EH (cell line): Measurements from ENCODE around the gene ZNF768.
A peak's percentile ranks its signal among the peaks of the same experiment; 100 is the strongest.

Source experiments
- DNase-seq: peaks from one replicate; pipeline ENCODE4 v3.0.0-alpha.2; 2015; ENCODE audit warnings: low read depth

Gene ZNF768

DNA sequence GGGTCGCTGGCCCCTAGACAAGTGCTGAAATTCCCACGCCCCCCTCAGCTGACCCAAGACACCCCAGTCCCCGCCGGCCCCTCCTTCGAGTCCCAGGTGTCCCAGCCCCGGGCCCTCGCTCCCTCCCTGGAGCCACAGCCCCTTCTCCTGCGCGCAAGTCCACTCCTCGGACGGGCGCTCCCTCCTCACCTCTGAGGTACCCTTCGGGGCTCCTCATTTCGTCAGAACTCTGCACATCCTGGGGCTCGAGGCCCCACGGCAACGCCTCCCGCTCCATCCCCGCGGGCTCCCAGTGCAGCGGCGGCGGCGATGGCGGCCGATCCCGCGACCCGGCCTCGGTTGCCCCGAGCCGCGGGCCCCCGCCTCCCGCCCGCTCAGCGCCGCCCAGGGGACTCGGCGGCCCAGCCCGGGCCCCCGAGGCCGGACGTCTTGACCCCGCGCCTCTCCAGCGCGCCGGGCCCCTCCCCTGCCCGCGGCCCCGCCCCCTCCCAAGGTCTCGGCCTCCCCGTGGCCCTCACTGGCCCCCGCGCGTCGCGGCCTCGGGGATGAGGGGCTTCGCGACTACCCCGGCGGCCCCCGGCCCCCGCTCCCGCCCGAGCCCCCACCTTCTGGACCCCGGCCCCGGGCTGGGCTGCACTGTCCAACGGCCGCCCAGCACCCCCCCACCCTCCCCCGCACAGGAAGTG is at the start of gene ZNF768:
TSS of gene ZNF768 (minus strand) at position 430 of the 686 bp plus-strand sequence. CDS start at position 277, 153 bp downstream.
- peak; percentile 53 for DNase-seq

DNA sequence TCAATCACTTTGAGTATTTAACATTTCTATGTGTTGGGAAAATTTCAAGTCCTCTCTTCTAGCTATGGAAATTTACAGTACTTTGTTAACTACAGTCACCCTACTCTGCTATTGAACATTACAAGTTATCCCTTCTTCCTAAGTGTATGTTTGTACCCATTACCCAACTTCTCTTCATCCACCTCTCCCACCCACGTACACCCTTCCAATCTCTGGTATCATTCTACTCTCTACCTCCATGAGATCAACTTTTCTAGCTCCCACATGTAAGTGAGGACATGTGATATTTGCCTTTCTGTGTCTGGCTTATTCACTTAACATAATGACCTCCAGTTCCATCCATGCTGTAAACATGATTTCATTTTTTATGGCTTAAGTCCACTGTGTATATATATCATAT is 48.3 kb upstream of the ZNF768 start:
- no peak for DNase-seq

DNA sequence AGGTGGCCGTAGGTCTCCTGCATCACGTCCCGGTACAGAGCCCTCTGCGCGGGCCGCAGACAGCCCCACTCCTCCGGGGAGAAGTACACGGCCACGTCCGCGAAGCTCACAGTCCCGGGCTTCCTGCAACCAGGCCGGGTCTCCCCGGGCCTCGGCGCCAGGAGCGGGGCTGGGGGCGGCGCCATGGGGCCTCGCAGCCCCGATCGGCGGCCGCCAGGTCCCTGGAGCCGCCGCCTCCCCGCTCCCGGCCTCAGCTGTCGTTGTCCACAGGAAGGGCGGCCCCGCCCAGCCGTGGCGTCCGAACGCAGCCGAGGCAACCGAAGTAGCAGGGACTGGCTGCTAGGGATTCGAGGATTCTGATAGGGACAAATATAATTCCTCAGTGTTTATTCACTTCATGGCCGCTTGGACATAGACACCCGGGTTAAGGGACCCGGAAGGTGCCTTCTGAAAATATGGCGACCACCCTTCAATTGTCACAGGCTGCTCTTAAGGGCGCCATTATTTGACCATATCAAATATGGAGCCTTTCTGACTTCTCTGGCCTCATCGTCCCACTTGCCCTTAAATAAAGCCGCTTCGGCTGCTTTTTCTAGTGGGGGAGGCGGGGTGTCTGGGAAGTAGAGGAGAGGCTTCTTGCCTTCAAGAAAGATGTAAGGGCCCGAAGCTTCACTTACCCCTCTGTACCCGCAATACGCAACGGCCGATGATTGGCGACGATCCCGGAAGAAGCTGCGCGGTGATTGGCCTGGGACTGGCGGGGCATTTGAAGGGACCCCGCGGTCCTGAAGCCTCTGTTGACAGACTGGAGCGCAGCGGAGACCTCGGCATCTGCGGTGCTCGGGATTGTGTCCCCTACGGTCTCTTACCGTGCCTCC is 45.3 kb upstream of the ZNF768 start, which contains the start of gene ZNF688:
TSS of gene ZNF688 (minus strand) at position 270 of the 878 bp plus-strand sequence. CDS start at position 185, 85 bp downstream.
- DNase-seq: peak; percentile 99

DNA sequence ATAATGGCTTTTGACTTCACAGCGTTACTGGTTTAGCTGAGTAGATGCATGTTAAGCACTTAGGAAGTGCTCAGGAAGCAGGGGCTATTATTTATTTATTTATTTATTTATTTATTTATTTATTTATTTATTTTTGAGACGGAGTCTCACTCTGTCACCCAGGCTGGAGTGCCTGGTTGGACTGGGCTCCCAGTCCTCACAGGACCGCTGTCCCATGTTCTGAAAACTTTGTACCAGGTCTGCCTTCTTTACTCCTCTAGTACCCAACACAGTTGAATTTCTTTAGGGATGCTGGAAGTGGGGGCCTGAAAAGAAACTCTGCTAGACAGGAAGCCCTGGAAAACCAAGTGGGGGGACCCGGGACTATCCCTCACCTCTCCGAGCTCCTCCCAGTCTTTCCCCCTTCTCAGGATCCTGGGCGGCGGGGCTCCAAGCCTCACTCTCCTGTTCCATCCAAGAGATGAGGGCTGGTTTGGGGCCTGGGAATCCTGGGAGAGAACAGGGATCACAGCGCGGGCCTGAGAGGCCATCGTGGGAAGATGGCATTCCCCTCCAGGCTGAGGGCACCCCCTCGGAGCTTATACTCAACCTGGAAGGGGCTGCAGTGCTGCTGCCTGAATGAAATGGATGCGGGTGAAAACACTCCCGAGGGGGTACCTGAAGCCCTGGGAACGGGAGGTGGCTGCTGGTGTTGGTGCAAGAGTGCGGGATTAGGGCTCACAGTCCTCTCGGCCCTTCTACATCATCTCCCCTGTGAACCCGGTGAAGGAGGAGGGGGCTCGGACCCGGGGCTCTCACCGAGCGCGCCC is 44.5 kb upstream of the ZNF768 start:
- DNase-seq: peak; percentile 61

DNA sequence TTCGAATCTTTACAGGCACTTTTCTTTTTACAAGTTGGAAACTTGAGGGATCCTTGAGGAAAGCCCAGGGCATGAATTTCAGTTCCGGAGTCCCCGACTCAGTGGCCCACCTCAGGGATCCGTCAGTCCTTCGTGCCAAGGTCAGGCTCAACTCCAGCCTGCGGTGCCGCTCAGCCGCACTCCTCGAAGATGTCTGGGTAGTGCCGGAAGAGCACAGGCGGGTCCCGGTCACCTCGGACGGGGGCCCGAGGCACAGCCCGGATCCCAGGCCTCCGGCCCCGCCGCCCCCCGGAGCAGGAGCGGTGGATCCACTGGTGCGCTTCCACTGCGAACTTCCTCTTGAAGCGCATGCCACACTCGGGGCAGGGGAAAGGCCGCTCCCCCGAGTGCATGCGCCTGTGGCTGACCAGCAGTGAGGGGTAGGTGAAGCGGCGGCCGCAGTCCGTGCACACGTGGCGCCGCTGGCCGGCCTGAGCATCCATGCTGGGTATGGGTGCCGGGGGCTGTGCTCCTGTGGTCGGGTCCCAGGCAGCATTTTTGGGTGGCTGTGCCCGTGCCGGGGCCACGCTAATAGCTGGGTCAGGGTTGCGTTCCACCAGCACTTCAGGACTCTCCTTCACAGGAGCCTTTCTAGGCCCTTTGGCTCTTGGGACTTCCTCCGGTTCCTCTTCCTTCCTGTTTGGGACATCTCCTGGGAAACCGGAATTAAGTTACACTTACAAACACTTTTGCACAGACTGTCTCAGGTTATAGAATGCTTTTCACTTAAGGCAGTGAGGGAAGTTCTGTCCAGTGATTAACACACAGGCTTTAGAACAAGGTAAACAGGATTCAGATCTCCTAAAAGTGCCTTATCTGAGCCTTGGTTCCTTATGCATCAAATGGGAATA is 43.6 kb upstream of the ZNF768 start:
- no peak for DNase-seq

DNA sequence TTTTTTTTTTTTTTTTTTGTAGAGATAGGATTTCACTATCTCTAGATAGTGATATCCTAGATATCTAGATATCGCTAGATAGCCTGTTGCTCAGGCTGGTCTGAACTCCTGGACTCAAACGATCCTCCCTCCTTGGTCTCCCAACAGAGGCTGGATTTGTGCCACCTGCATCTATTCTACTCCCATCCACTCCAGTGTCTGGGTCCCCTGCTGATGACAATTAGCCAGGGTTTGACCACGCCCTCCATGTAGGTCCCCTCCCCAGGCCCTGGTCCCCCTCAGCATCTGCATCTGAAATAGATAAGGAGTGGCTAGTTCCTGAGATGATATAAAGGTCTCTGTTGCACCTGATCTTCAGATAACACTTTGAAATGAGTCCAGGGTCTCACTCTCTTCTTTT is 42.9 kb upstream of the ZNF768 start:
- DNase-seq: no peak

DNA sequence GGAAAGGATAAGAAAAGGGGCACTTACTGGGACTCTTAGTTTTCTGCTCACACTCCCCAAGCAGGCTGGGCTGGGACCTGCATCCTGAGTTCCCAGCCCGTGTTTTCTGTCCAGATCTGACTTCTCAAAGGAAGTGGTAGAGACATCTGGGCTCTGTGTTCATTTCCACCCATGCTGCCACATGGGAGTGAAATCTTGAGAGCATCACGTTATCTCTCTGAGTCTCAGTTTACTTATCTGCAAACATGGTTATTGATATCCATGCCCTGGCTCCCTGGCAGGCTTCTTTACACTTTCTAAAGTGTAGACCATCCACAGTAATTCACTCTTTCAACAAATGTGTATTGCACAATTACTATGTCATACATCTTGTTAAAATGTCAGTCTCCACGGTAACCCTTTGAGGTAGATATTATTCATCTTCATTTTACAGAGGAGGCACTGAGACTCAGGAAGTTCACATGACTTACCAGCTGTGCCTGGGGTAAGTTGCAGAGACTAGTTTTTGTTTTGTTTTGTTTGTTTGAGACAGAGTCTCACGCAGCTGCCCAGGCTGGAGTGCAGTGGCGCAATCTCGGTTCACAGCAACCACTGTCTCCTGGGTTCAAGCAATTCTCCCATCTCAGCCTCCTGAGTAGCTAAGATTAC is 41.7 kb upstream of the ZNF768 start:
- DNase-seq: peak; percentile 77

DNA sequence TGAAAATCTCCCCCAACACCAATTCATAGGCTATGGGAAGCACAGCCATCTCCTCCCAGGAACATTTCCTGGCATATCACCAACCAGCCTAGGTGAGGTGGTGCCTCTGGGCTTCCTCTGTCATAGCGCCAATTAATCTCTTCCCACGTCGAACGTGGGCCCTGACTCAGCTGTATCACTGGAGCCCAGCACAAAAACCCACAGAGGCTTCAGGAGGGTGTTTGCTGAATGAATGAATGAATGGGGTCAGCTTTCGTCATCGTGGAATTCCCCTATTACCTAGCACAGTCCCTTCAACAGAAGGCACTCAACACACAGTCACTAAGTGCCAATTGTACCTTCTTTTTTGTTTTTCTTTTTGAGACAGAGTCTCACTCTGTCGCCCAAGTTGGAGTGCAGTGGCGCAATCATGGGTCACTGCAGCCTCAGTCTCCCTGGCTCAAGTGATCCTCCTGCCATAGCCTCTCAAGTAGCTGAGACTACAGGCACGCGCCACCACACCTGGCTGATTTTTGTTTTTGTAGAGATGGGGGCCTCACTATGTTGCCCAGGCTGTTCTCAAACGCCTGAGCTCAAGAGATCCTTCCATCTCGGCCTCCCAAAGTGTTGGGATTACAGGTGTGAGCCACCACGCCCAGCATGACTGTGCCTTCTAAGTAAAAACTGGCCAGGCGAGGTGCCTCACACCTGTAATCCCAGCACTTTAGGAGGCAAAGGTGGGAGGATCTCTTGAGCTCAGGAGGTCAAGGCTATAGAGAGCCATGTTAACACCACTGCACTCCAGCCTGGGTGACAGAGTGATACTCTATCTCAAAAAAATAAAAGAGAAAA is 41.0 kb upstream of the ZNF768 start:
- DNase-seq: no peak

DNA sequence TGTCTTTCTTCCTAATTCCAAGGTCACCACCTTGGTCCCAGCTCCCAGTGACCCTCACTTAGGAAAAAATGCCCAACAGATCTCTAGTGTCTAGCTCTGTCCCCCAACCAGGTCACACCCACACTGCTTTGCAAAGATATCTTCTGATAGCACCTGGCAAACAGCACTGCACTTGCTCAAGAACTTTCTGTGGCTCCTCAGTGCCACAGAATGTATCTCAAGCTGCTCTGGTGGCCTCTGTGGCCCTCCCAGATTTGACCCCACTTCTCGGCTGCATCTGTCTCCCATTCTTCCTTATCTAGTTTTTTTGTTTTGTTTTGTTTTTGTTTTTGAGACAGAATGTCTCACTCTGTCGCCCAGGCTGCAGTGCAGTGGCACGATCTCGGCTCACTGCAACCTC is 40.2 kb upstream of the ZNF768 start:
- DNase-seq: no peak

DNA sequence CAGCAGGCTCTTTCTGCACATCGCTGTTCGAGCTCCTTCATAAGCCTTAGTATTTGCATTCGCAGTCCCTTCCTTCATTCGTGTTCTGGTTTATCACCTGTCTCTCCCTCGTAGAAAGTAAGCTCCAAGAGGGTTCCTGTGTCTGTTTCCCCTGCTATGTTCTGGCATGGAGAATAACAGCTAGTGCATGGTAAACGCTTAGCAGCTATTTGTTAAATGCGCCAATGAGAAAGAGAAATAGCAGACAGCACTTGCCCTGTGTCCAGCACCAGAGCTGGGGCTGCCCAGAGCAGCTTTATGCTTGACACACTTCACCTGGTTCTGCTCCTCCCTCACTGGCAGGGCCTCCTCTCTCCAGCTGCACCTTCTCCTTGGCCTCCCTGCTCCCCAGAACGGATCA is 39.6 kb upstream of the ZNF768 start:
- no peak for DNase-seq

DNA sequence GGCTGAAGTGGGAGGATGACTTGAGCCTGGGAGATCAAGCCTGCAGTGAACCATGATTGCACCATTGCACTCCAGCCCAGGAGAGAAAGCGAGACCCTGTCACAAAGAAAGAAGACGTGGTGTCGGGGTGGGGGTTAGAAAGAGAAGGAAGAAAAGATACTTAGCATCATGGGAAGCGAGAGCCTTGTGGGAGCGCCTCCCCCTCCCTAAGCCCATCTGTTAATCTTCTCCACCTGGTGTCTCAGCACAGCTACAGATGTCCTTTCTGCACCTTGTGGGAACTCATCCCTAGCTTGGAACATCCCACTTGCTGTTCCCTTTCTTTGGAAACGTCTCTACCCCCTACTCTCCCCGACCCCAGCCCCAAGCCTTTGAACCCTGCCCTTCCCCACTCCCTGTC is 39.2 kb upstream of the ZNF768 start:
- DNase-seq: no peak

DNA sequence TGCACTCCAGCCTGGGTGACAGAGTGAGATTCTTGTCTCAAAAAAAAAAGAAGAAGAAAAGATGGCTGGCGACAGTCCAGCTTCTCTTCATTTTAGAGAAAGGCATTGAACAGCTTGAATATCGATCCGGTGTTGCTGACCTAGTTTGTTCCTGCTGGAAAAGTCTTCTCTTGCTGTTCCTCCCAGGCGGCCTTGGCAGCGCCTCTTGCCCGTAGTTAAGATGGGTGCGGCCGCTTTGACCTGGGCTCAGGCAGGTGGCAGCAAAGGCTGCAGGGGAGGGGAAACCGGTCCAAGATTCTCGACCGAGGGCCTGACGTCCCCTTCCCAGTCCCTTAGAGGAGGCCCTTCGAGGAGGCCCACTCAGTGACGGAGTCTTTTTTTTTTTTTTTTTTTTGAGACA is 35.7 kb upstream of the ZNF768 start:
- no peak for DNase-seq

DNA sequence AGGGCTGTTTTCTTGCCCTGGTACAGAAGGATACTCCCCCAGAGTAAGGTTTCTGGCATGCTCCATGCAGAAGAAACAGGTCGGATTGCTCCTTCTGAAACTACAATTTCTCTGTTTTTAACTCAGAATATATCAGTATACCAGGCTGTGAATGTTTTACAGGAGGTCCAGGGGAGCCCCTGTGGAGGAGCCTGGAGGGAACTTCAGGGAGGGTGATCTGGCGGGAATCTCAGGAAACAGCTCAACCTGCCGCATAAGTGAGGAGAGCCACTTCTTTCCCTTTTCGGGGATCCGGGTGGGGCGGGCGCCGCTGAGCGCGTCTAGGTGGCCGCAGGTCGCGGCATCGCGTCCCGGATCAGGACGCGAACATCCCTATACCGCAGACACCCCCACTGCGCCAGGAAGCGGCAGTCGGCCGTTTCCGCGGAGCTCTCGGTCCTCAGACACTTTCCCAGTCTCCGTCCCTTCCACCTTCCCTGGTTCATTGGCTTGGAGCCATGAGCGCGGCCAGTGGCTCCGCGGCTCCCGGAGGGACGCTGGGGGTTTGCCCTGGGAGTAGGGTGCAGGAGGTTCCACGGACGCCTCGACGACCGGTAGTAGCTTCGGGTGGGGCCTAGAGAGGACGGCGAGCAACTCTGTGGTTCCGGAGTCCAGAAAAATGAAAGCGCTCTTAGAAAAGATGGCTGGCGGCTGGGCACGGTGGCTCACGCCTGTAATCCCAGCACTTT is 34.9 kb upstream of the ZNF768 start:
- peak; percentile 11 for DNase-seq

DNA sequence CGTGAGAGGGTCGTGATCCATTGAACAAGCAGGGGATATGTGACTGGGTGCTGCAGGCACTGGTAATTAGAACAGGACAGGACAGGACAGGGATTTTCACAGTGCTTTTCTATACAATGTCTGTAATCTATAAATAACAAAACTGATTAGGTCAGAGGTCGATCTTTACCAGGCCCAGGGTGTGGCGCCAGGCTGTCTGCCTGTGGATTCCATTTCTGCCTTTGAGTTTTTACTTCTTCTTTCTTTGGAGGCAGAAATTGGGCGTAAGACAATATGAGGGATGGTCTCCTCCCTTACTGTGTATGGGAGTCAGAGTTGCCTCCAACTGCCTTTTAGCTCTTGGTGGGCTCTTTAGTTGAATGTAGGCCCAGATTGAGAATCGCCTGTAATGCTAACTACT is 33.3 kb upstream of the ZNF768 start:
- DNase-seq: no peak

DNA sequence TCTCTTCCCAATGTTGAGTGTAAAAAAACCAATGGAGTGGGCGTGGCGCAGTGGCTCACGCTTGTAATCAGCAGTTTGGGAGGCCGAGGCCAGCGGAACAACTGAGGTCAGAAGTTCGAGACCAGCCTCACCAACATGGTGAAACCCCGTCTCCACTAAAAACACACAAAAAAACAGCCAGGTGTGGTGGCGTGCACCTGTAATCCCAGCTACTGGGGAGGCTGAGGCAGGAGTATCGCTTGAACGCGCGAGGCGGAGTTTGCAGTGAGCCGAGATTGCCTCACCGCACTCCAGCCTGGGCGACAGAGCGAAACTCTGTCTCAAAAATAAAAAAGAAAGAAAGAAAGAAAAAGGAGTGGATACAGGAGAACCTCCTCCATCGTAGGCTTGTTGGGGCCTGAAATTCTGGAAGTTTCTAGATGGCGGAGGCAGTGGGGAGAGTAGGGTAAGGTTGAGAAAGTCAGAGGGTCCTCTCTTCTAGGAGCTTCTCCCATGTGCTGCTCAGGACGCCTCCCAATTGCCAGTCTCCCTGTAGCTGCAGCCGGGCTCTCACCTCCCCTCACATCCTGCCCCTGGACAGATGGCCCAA is 32.5 kb upstream of the ZNF768 start:
- DNase-seq: no peak

DNA sequence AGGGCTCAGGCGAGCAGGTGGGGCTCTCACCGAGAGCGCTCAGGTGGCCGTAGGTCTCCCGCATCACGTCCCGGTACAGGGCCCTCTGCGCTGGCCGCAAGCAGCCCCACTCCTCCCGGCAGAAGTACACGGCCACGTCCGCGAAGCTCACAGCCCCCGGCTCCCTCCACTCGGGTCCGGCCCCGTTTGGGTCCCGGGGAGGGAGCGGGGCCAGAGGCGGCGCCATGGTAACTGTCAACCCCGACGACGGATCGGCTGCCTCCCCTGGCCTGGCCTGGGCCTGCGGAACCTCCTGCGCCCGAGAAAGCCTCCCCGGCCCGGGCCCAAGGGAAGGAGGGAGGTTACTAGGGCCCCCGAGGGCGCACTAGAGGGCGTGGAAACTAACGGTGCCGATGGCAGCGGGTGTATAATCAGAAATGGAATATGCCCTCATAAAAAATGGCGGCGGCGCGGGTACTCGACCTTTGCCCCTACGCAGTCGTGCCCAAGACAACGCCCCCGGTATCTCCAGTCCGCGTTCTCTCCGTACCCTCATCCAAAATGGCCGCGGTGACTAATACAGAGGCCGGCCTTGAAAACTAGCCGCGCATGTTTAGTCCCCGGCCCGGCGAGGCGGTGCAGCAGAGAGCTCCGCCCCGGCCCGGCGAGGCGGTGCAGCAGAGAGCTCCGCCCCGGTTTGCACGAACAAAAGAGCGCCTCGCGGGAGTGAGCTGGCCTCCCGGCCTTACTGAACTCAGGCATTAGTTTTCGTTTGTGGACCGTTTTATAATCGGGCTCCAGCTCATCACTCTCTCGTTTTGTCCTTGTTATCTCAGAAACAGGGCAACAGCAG is 31.8 kb upstream of the ZNF768 start, which contains the start of gene ZNF764:
TSS of gene ZNF764 (minus strand) at position 418 of the 832 bp plus-strand sequence. CDS start at position 226, 192 bp downstream.
- DNase-seq: peak; percentile 99

DNA sequence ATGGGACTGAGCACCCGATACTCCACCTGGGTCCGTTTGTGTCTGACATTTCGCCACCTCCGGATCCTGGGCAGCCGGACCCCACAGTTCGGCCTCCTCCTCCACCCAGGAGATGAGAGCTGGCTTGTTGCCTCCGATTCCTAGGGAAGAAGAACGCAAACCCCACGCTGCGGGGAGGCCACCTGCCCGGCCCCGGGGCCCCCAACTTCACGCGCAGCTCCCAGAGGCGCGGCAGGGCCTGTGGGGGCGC is 31.3 kb upstream of the ZNF768 start:
- peak; percentile 13 for DNase-seq

DNA sequence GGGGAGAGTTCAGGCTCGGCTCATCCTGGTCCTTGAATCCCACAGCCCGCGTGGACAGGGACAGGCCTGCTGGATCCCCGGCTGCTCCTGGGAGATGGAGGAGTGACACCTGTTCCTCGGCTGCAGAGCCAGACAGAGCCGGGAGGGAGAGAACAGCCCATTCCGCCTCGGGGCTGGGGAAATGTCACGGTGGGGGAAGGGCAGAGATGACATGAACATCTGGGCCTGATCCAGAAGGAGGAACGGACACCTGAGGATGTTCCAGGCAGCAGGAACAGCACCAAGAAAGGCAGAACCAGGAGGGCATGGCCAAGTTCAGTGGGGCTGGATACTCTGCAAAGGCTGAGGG is 29.7 kb upstream of the ZNF768 start:
- DNase-seq: no peak
